ENCODE measurements around the gene ADAT3.

ADAT3 gene

DNA sequence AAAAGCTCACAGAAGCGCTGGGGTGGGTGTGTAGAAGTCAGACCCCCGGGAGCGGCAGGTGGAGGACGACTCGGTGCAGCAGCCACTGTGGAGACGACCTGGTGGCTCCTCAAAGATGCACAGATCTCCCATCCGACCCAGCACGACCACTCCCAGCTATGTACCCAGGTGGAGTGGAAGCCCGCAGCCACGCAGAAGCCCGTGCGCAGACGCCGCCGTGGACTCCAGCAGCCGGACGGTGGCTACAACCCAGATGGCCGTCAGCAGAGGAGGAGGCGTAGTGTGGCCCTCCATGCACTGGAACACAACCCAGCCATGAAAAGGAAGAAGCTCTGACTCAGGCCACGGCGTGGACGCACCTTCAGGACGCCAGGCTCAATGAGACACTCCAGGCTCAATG, 57.5 kb downstream of the ADAT3 start:
- H4K8ac ChIP-seq (ENCODE audit: low read depth, low read length): no peak overlapping the region
- no peak overlapping the region for H3K14ac ChIP-seq (ENCODE audit: low read length)
- no peak overlapping the region for H4K91ac ChIP-seq (ENCODE audit: low read depth, low read length)
- H3K23ac ChIP-seq (ENCODE audit: low read length): no peak overlapping the region
- DNase-seq: peak in 1 of 2 donors; percentile 29
- no peak overlapping the region for H2BK5ac ChIP-seq (ENCODE audit: low read depth, low read length, poor library complexity)
- no peaks in the 10 kb centered on the region for H3K27me3 ChIP-seq (ENCODE audit: insufficient read depth, low read length)
- H3K9ac ChIP-seq (ENCODE audit: low read length): no peak overlapping the region
- no peak overlapping the region for H3K4me2 ChIP-seq (ENCODE audit: low read length)
- peaks cover 13 to 20% of the 10 kb centered on the region in 2 experiments for H3K36me3 ChIP-seq (ENCODE audit: control insufficient read depth in 1 of 2, insufficient read depth in 2 of 2, low read length in 2 of 2)
- peaks cover 2% of the 10 kb centered on the region for H3K9me3 ChIP-seq (ENCODE audit: insufficient read depth, low read depth, low read length)
- peaks cover 2% of the 10 kb centered on the region for H3K79me2 ChIP-seq (ENCODE audit: control insufficient read depth, insufficient read depth, low read length, poor library complexity)
- no peak overlapping the region for H3K4me3 ChIP-seq (ENCODE audit: low read depth, low read length)
- H3K79me1 ChIP-seq (ENCODE audit: low read length): no peaks in the 10 kb centered on the region
- no peak overlapping the region for H3K27ac ChIP-seq (ENCODE audit: low read depth, low read length)
- WGBS (ENCODE audit: extremely low coverage, insufficient coverage, insufficient read length): no CpG with 5 or more reads among the region's 23 CpGs
- no peak overlapping the region for H2BK12ac ChIP-seq (ENCODE audit: low read length)
- H4K12ac ChIP-seq (ENCODE audit: low read depth, low read length): no peak overlapping the region
- H2AFZ ChIP-seq (ENCODE audit: insufficient read depth, low read length, poor library complexity): no peak overlapping the region
- no peak overlapping the region for H2AK5ac ChIP-seq (ENCODE audit: low read length)
- no peak overlapping the region for H3K18ac ChIP-seq (ENCODE audit: low read length)
- no peaks in the 10 kb centered on the region for H3K4me1 ChIP-seq (ENCODE audit: control insufficient read depth in 1 of 2, insufficient read depth in 2 of 2, low read length in 2 of 2)
- no peak overlapping the region for H2BK120ac ChIP-seq (ENCODE audit: insufficient read depth, low read length, poor library complexity)
- H3K4ac ChIP-seq (ENCODE audit: low read depth, low read length): peak overlapping the region; percentile 64

Measured in trophoblast cell (in vitro differentiated cells and primary cell).